CD4-positive, alpha-beta T cell treated with Interleukin-15 for 1 hour (primary cell): ENCODE measurements around the gene C6orf58.

ENCODE experiments used
- DNase-seq: peaks from one replicate; pipeline ENCODE4 v3.0.0-alpha.2; 2020

Gene C6orf58

DNA sequence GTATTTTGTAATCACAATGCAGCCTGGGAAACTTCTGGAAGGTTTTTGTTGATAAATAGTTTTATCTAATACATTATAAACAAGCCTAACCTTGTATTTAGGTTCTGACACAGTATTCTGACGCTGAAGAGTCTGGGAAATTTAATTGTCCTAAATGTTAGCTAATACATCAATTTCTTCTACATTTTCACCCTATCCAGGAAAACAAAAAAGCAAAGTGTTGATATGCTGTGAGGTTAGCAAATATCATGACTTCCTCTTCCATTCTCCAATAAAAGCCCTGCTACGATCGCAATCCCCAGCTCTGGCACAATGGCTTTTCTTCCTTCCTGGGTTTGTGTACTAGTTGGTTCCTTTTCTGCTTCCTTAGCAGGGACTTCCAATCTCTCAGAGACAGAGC lies at the start of gene C6orf58:
Gene C6orf58, plus strand, starts transcription at position 301 of the 400 bp plus-strand sequence. Its CDS starts 12 bp downstream, at position 313.
- no peak for DNase-seq

DNA sequence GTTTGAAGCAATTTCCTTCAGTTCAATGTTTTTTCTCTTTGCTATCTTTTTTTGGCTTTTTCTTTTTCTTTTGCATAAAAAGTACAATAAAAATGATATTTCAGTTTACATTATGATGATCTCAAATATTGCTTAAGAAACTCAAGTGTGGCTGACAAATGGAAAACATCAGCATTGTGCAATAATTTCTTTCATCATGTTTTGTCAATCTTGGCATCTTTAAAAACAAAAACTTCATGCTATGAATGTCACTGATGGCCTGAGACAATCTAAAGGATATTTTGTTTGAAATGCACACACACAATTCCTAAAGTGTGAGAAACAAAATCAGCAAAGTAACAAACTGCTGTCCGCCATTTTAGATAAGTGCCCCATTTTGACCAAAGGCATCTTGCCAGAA lies 44.0 kb upstream of the C6orf58 start:
- no peak for DNase-seq

DNA sequence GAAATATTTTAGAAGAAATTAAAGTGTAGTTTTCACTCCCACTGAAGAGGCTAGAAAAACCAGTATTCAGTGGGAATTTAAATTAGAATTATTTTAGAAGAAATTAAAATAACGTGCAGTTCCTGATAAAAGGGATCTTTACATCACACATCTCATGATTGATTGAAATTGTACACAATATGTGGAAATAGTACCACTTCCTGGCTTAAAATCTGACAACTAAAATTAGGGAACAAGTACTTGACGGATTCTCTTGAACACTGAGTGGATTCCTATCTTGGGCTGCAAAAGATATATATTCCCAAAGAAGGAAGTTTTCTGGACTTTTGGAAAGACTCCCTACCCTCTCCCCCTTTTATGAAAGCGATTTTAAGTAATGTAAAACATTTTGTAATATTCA lies 43.2 kb upstream of the C6orf58 start:
- no peak for DNase-seq

DNA sequence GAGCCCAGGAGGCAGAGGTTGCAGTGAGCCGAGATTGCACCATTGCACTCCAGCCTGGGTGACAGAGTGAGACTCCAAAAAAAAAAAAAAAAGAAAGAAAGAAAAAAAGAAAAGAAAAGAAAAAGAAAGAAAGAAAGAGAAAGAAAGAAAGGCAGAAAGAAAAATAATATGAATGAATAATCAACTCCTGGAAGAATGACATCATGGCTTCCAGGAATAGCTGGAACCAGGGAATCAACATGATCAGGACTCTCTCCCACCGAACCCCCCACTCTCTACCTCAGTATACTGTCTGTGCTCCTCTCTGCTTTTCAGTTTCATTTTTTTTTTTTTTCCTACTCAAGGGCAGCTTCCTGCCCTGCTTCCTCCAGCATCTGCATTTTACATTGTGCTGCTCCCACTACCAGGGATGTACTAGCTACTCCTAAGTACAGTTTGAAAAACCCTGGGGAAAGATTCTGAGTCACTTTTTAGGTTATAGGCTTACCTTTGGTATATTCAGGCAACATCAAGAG lies 38.2 kb upstream of the C6orf58 start:
- DNase-seq = no peak

DNA sequence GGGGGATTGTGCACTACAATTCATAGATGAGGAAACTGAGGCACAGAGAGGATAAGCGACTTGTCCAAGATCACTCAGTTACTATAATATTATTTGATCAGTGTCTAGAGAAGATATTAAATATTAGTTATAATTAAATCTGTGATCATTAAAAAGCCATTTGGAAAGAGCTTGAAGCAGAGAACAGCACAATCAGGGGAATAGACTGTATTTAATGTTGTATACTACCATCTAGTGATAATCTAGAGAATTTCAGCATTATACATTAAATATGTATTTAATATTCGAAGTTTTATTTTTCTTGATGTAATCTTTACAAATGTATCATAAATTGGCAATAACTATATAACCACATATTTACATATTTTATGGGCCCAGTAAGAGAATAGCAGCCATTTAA lies 37.7 kb upstream of the C6orf58 start:
- DNase-seq = no peak

DNA sequence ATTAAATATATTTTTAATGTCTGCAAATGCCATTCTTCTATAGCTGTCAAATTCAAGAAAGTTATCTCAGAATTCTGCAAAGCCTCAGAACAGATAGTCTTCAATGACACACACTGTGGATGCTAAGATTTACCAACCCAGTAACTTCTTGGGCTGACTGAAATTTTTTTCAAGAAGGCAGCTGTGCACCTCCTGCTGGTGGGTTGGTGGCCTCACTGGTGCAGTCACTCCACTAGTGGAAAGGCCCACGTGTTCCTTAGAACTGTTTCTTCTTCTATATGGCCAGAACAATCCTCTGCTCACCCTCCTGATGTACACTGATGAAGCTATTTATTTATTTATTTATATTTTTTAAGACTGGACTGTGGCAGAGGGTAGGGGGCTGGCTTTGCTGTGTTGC lies 29.8 kb upstream of the C6orf58 start:
- DNase-seq = no peak

DNA sequence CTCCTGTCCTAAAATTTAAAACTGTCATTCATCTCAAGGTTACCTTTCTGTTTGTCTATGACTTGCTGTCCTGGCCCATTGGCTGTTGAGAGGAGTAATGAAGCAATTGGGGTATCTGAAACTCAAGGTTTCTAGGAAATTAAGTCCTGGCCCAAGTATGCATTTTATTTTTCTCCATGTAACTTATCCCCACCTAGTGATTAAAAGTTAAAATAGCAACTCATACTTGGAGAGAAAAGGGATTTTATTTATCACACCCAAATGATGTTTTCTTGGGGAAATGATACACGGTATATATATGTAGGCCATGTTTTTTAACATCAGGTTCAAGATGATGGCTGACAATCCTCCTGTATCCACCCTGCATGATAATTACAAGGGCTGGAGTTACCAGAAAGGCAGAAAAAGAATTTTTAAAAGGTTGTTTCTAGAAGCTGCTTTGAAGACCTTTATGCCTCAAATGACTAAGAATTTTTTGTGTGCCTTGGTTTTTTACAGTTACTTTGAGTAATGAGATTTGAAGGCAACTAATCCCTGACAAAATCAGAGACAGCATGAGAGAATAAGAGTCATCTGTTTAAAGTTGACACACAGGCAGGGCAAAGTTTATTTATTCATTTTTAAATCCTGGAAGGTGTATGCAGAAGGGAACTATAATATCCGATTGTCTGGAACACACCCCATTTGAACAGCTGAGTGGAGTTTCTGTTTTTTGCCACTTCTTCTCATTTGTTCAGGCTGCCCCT lies 28.9 kb upstream of the C6orf58 start:
- no peak for DNase-seq

DNA sequence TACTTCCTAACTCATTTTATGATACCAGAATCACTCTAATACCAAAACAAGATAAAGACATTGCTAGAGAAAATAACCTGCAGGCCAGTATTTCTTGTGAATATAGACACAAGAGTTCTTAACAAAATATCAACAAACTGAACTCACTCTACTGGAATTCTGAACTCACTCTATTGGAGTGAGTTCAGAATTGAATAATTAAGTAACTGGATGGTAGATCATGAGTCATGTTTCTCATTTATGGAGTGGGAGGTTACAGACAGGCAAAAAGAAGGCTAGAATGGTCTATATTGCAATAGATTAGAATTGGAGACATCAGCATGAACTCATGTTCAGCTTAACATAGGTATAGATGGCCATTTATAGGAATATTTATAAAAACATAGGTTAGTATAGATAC lies 26.6 kb upstream of the C6orf58 start:
- DNase-seq = no peak

DNA sequence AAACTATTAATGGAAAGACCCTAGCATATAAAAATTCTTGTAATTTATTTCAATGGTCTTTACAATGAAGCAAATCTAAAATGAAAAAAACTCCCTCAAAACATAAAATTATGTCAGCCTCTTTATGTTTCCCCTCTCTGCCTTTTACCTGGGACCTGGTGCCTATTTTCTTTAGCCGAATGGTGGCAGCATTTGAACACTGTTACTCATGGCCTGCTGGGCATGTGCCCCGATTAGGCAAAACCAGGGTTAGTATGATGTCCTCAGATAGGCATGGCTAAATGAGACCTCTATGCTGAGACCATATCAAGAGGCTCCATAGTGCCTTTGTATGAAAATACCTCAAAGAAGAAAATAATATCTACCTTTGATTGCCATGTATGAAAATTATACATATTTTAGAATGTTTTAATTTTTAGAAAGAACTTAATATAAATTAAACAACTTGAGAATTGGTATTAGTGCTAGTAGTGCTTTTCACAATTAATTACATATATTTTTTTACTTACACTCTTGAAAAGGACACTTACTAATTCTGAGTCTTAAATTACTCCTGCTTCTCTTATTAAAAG lies 22.5 kb upstream of the C6orf58 start:
- no peak for DNase-seq

DNA sequence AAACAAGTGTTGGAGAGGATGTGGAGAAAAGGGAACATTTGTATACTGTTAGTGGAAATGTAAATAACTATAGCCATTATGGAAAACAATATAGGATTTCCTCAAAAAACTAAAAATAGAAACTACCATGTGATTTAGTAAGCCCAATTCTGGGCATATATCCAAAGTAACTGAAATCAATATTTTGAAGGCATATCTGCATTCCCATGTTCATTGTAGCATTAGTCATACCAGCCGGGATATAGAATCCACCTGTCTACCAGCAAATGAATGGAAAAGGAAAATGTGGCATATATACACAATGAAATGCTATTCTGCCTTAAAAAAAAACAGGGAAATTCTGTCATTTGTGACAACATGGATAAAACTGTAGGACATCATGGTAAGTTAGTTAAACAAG lies 15.3 kb upstream of the C6orf58 start:
- DNase-seq = no peak

DNA sequence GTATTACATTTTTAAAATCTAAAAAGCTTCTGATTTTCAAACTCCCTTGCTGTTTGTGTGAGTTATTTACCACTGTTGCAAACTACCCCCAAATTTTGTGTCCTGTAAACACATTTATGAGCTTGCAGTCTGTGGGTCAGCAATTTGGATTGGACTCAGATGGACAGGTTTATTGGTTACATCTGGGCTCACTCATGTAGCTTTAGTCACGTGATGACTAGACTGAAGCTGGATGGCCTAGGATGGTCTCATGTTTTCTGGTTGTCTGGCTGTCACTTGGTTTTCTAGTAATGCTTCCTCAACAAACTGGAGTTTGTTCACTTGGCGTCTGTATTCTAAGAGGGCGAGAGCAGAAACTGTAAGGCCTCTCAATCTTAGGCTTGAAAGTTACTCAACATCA lies 12.2 kb upstream of the C6orf58 start:
- DNase-seq = no peak

DNA sequence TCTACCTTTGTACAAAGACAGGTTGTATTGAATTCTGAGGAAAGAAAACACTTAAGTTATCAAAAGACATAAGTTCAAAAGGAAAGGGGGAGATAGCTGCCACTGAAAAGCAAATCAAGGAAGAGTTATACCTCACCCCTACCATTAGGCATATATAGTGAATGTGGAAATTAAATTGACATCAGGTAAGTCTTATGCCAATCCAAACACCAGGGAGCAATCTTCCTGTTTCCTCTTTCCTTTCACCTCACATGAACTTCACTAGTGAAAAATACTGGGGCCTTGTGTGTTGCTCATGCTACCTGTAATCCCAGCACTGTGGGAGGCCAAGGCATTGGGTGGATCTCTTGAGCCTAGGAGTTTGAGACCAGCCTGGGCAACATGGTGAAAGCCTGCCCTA lies 10.9 kb upstream of the C6orf58 start:
- no peak for DNase-seq

DNA sequence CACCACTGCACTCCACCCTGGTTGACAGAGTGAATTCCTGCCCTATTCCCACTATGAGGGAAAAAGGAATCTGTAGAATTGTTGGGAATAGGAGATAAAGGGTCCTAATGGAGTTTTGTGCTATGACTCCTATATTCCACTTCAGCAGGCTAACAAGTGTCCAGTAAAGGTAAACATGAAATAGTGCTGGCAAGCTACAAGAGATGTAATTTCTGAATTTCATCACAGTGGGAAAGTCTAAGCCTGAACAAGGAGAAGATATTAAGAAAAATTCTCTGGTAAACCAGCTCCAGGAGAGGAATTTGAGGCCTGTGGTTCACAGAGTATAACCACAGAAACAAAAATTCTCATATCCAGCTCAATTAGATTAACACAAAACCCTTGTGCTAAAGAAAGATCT lies 10.3 kb upstream of the C6orf58 start:
- no peak for DNase-seq

DNA sequence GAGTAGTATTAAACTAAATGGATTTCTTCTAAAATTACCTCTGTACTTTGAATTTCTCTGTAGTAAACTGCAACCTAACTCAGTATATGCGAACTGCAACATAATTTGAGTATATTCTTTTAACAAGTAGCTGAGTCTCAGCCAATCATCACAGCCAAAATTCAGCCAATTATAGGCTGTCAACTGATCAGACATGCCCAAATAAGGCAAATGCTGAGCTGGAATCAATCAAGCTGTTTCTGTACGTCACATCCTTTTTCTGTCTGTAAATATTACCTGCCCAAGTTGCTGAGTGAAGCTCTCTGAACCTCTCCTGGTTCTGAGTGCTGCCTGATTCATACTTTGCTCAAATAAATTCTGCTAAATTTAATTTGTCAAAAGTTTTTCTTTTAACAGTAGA lies 9.5 kb upstream of the C6orf58 start:
- DNase-seq = no peak

DNA sequence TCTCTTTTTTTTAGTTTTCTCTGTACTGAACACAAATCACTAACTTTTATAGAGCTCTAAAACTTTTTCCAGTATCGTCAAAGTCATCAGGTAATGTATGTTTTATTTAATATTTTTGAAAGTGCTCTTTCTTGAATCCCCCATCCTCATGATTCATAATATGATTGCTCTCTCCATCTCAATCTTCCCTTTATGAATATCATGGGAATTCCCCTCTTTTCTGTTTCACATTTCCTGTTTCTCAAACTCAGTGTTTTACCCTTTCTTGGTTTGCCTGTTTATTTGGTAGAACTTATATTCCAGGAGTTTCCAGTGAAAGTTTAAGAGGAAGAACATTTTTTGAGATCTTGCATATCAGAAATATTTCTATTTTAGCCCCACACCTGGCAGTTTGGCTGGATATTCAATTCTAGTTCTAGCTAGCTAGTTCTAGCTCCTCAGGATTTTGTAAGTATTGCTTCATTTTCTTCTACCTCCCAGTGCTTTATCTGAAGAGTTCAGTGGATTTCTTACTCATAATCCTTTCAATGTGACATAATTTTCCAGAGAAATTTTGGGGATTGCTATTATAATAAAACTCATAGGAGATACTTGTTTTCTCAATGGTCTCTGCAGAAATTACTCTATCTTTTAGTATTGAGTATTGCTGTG lies 6.1 kb upstream of the C6orf58 start:
- DNase-seq = no peak

DNA sequence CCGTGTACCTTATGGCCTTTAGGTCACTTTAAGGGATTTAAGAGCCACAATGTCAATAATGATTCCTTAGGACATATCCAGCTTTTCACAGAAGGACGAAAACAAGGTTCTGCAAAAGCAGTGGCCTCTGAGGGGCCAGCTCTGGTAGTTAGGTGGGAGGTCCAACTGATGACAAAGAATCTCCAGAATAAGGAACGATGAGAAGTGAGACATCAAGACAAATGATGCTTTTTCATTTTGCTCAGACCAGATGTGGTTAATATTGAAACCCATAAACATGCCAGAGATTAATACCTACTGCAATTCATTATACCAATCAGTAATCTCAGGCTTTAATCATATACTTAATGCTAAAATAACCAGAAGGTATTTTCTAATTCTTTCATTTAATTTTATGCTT lies 1.9 kb downstream of the C6orf58 start:
- no peak for DNase-seq

DNA sequence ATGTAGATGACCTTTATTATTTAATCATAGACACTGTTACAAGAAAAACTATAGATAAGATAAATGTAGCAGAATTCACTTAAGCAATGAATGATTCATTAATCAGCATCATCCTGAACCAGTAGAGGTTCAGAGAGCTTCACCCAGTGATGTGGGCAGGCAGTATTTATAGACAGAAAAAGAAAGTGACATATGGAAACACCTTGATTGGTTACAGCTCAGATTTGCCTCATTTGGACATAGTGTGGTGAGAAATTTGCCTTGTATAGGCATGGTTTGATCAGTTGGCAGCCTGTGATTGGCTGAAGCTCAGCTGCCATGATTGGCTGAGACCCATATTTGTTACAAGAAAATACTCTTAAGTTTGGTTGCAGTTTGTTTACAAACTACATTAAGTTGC lies 4.6 kb downstream of the C6orf58 start:
- no peak for DNase-seq

DNA sequence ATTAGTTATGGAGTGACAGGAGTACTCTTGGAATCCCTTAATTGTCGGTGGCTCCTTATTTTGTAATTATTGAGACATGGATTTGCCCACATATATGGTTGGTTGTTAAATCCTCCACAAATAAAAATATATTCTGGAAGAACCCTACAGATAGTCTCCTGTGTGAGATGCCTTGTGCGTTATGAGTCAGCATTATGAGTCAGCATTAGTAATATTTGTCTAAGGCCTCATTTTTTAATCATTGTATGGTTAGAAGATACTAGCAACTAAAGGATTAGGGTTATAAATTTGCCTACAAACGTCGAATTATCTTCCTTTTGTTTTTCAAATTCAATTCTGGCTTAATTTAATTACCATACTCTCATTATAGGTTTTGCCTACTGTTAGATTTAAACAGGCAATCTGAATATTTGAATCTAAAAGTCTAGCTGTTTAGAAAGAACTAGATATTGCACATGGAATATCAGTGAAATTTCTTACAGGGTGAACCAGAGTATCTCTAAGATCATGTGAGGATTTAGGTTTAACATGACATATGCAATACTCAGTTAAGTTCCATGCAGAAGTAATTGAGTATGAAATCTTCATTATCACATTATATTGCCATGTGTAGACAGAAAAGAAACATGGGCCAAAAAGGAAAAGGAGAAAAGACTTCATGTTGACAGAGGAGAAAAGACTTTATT lies 5.9 kb downstream of the C6orf58 start:
- no peak for DNase-seq

DNA sequence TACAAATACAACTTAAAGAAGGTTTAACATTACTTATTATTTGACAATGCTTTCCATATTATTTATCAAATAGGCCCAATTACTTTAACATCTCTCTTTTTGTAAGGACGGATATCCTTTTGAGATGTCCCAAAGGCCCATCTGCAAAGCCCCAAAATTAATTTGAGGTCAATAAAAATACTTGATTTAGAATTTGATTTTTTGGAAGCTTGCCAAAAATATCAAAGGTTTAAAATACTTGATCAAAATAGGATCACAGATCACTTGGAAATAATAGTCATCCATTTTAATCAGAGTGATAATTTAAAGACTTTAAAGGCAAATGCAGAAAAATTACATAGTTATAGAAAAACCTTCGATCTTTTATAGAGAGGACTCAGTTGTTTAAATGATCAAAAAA lies 8.1 kb downstream of the C6orf58 start:
- DNase-seq = no peak

DNA sequence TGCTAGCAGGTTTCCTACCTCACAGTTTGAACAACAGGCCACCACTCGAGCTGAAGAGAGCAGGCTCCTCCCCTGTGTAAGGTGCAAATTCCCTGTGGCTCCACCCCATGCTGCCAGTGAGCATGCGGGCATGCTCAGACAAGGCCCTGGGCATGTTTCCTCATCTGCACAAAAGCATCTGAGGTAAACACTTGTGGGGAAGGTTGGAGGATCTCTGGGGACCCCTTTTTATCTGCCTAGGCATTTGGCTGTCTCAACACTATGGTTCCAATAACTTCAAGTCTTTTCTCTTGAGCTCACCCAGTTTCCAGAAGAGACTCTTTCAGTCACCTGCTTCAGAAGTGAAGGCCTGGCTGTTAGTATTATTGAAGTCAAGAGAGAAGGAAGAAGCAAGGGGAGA lies 9.4 kb downstream of the C6orf58 start:
- no peak for DNase-seq

DNA sequence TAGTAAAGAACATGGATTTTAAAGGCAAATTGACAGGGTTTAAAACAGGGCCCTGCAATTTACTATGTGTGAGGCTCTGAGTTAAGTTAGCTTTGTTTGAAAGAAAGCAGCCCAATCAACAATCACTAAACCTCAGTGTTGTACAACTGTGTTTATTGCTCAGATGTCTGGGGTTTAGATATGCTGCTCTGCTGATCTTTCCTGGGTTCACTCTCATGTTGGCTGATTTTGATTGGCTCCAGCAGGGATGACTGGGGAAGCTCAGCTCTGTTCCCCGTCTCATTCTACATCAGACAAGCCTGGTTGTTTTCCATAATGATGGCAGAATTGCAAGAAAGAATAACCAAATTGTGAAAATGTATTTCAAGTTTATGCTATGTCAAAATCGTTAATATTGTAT lies 10.9 kb downstream of the C6orf58 start:
- no peak for DNase-seq

DNA sequence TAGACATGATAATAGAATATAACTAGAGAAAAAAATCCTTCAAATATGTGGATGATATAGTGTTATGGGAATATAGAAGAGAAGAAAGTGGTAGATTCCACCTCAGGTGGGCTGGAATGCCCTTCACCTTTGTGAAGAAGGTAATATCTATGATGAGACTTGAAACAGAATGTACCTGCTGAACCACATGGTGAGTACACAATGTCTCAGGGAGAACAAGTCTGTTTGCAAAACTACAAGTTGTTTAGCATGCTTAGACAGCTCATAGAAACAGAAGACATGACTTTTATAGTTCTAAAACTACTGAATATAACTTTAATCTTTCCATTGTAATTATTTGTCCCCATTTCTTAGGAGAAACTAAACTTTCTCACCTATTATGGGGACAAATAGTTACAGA lies 12.2 kb downstream of the C6orf58 start:
- DNase-seq = no peak

DNA sequence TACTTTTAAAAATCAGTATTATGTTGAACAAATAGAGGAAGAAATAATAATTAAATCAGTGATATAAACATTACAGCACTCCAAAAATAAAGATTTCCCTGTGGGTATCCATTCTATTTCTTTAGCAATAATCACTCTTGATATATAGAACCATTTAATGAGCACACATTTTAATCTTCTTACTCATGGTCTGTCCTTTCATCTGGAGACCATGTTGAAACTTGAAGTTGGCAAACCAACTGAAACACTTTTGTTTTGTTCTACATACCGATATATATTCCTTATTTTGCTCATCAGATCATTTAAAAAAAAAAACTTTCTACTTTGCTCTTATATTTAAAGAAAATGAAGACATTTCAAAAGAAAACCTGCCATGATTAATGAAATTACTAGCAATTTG lies 13.4 kb downstream of the C6orf58 start:
- DNase-seq = no peak

DNA sequence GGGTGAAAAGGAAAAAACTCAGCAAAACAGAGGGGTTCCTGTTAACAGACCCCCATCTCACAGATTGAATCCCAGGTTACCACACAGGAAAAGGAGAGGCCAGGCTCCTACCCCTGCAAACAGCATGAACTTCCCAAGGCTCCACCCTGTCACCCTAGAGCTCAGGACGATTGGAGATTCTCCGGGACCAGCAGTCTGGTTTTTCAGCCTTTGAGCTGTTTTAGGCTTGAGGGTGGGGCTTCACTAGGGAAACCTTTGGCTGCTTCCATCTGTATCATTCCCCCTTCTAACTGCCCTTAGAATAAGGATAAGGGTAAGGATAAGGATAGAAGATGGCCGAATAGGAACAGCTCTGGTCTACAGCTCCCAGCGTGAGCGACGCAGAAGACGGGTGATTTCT lies 16.0 kb downstream of the C6orf58 start:
- no peak for DNase-seq
